Liver (tissue), 9 donors: ENCODE data around the gene PARVG. TPM values are rescaled to one million over a fixed set of nuclear protein-coding genes. Genes with fewer than 3 reads are reported as not detected.

Experiments used
- DNase-seq: peaks from one replicate; pipeline ENCODE4 v3.0.0-alpha.2; 2017; ENCODE audit warnings: low spot score
- H3K27ac ChIP-seq, 2 donors: one replicate each; pipeline ENCODE4 v1.7.0; 2013; ENCODE audit warnings: inconsistent platforms in 2 of 2, low read length in 2 of 2, control low read depth in 1 of 2, low read depth in 1 of 2, mild to moderate bottlenecking in 1 of 2
- H3K27me3 ChIP-seq, 4 donors: one replicate each; pipeline versions ENCODE4 v1.6.1 to v1.7.0; 2013; ENCODE audit warnings: low read length in 3 of 4, inconsistent platforms in 1 of 4, mild to moderate bottlenecking in 1 of 4, moderate library complexity in 1 of 4; ENCODE audit not compliant: control insufficient read depth in 4 of 4, insufficient read depth in 4 of 4
- H3K36me3 ChIP-seq, 4 donors: one replicate each; pipeline versions ENCODE4 v1.6.1 to v1.7.0; 2013; ENCODE audit warnings: low read length in 3 of 4, mild to moderate bottlenecking in 3 of 4, low read depth in 1 of 4, moderate library complexity in 1 of 4; ENCODE audit not compliant: control insufficient read depth in 4 of 4, insufficient read depth in 3 of 4
- H3K4me1 ChIP-seq, 4 donors: one replicate each; pipeline versions ENCODE4 v1.6.1 to v1.7.0; 2013; ENCODE audit warnings: low read length in 3 of 4, mild to moderate bottlenecking in 3 of 4, moderate library complexity in 1 of 4; ENCODE audit not compliant: control insufficient read depth in 4 of 4, insufficient read depth in 4 of 4
- H3K4me3 ChIP-seq, 3 donors: one replicate each; pipeline versions ENCODE4 v1.6.1 to v1.7.0; 2013; ENCODE audit warnings: low read length in 3 of 3, control low read depth in 1 of 3, low read depth in 1 of 3, mild to moderate bottlenecking in 1 of 3
- H3K9ac ChIP-seq, 2 donors: one replicate each; pipeline ENCODE4 v1.7.0; 2013; ENCODE audit warnings: low read length in 2 of 2, mild to moderate bottlenecking in 2 of 2, moderate library complexity in 2 of 2, control low read depth in 1 of 2, low read depth in 1 of 2
- H3K9me3 ChIP-seq, 4 donors: one replicate each; pipeline versions ENCODE4 v1.6.1 to v1.7.0; 2013; ENCODE audit warnings: low read length in 3 of 4; ENCODE audit not compliant: control insufficient read depth in 4 of 4
- ATF3 ChIP-seq: IDR thresholded peaks from 2 replicates; pipeline ENCODE4 v1.6.1; 2016; ENCODE audit warnings: antibody characterized with exemption
- EGR1 ChIP-seq, 2 donors: IDR thresholded peaks; 2 replicates each; pipeline ENCODE4 v1.6.1; 2016 to 2018; ENCODE audit warnings: antibody characterized with exemption in 2 of 2, low read depth in 2 of 2
- FOXA1 ChIP-seq: IDR thresholded peaks from 2 replicates; pipeline ENCODE4 v1.6.1; 2016; ENCODE audit warnings: antibody characterized with exemption
- FOXA2 ChIP-seq: IDR thresholded peaks from 2 replicates; pipeline ENCODE4 v1.6.1; 2016; ENCODE audit warnings: antibody characterized with exemption
- GABPA ChIP-seq, 2 donors: IDR thresholded peaks in 1 of 2; conservative IDR thresholded peaks in 1 of 2; 2 replicates each; pipeline ENCODE4 v1.6.1; 2016; ENCODE audit warnings: antibody characterized with exemption in 2 of 2, mild to moderate bottlenecking in 1 of 2, moderate library complexity in 1 of 2
- HNF4A ChIP-seq, 2 donors: conservative IDR thresholded peaks; 2 replicates each; pipeline ENCODE4 v1.6.1; 2016; ENCODE audit warnings: antibody characterized with exemption in 2 of 2, mild to moderate bottlenecking in 2 of 2
- HNF4G ChIP-seq: IDR thresholded peaks from 2 replicates; pipeline ENCODE4 v1.6.1; 2016; ENCODE audit warnings: antibody characterized with exemption
- JUND ChIP-seq, 2 donors: IDR thresholded peaks; 2 replicates each; pipeline ENCODE4 v1.6.1; 2016; ENCODE audit warnings: antibody characterized with exemption in 2 of 2
- MAX ChIP-seq: IDR thresholded peaks from 2 replicates; pipeline ENCODE4 v1.6.1; 2016; ENCODE audit warnings: antibody characterized with exemption
- NR2F2 ChIP-seq: IDR thresholded peaks from 2 replicates; pipeline ENCODE4 v1.6.1; 2016; ENCODE audit warnings: antibody characterized with exemption
- RAD21 ChIP-seq, 2 donors: IDR thresholded peaks; 2 replicates each; pipeline ENCODE4 v1.6.1; 2016; ENCODE audit warnings: antibody characterized with exemption in 2 of 2, mild to moderate bottlenecking in 2 of 2
- REST ChIP-seq: IDR thresholded peaks from 2 replicates; pipeline ENCODE4 v1.6.1; 2016; ENCODE audit warnings: antibody characterized with exemption, mild to moderate bottlenecking
- RXRA ChIP-seq, 2 donors: IDR thresholded peaks; 2 replicates each; pipeline ENCODE4 v1.6.1; 2017 to 2018; ENCODE audit warnings: antibody characterized with exemption in 2 of 2, mild to moderate bottlenecking in 1 of 2
- SP1 ChIP-seq: IDR thresholded peaks from 2 replicates; pipeline ENCODE4 v1.6.1; 2018; ENCODE audit warnings: antibody characterized with exemption, mild to moderate bottlenecking
- TAF1 ChIP-seq: conservative IDR thresholded peaks from 2 replicates; pipeline ENCODE4 v1.6.1; 2016; ENCODE audit warnings: antibody characterized with exemption, mild to moderate bottlenecking
- YY1 ChIP-seq: IDR thresholded peaks from 2 replicates; pipeline ENCODE4 v1.6.1; 2016; ENCODE audit warnings: antibody characterized with exemption, mild to moderate bottlenecking
- ZBTB33 ChIP-seq: IDR thresholded peaks from 2 replicates; pipeline ENCODE4 v1.6.1; 2016; ENCODE audit warnings: antibody characterized with exemption
- WGBS: extraction: QIAGEN DNeasy Blood & Tissue Kit; methylation state at CpG from one replicate; pipeline ENCODE4 v1.1.7; 2013; 5-methylcytosine and 5-hydroxymethylcytosine counted together
- polyA plus RNA-seq, 2 donors: library from polyadenylated mRNA; stranded (reverse) in 1 of 2; unstranded in 1 of 2; fragments of 200-250 nt in 1 of 2; fragments of >200 nt in 1 of 2; fragmentation: Nextera tagmentation in 1 of 2; extraction: Ambion mirVana in 1 of 2; gene quantifications; one replicate each; pipeline versions ENCODE4 v1.2.1 to v1.2.3, GENCODE V29; 2013 to 2015
- total RNA-seq, 2 donors: library from RNA; depleted of rRNA; stranded (reverse); fragments of >200 nt; gene quantifications; one replicate each; pipeline ENCODE4 v1.2.3, GENCODE V29; 2014
- TF ChIP-seq, protein P1 (sequence below): fragments of 150-350 bp; IDR thresholded peaks from 2 replicates; pipeline ENCODE4 v1.5.1; 2017; ENCODE audit warnings: improper control_type of control experiment, low read depth, low read length; ENCODE audit not compliant: missing input control
- donor health status: healthy.
- donor health status: healthy.
- donor health status: healthy.
- donor health status: healthy.
- donor health status: healthy.

PARVG gene
- total and polyA plus RNA-seq, 4 donors: 4.0 to 12.1 (median 6.6) TPM

GRCh38 chr22:44196731-44197131 is 16.0 kb downstream of the PARVG start:
- Histone ChIP-seq H3K9ac (no peak overlapping the region), H3K36me3 (peaks cover 0 to 2% (median 0%) of the 10 kb centered on the region in 4 donors), H3K4me1 (no peaks in the 10 kb centered on the region), H3K9me3 (no peaks in the 10 kb centered on the region), H3K4me3 (no peak overlapping the region), H3K27me3 (no peaks in the 10 kb centered on the region), H3K27ac (no peak overlapping the region)
- no peak for DNase-seq
- WGBS: 76% methylated on average over 10 of the region's 10 CpGs
- TF ChIP-seq HNF4A (conservative IDR thresholded peaks at IDR 0.05) (no peak), JUND (IDR thresholded peaks at IDR 0.05) (no peak), ATF3 (no peak), ZBTB33 (no peak)

- Histone ChIP-seq H3K36me3 (peaks cover 0 to 2% (median 0%) of the 10 kb centered on the region in 4 donors), H3K4me3 (no peak overlapping the region)
- WGBS: 85% methylated on average over 2 of the region's 2 CpGs
Observed at GRCh38 chr22:44197271-44197670, 16.5 kb downstream of the PARVG start.

More at GRCh38 chr22:44197271-44197670, 16.5 kb downstream of the PARVG start:
- TF ChIP-seq RXRA (IDR thresholded peaks at IDR 0.05) (no peak), FOXA1 (no peak), ATF3 (no peak), HNF4G (no peak), ZBTB33 (no peak), REST (no peak), HNF4A (conservative IDR thresholded peaks at IDR 0.05) (no peak), GABPA (IDR thresholded peaks at IDR 0.05 in 1 of 2, conservative IDR thresholded peaks at IDR 0.05 in 1 of 2) (no peak), YY1 (no peak), TAF1 (no peak), MAX (no peak), NR2F2 (no peak), SP1 (no peak), EGR1 (IDR thresholded peaks at IDR 0.05; ENCODE audit: low read depth in 2 of 2) (no peak), RAD21 (IDR thresholded peaks at IDR 0.05) (no peak), JUND (IDR thresholded peaks at IDR 0.05) (no peak), FOXA2 (no peak)
- TF ChIP-seq, protein P1, sequence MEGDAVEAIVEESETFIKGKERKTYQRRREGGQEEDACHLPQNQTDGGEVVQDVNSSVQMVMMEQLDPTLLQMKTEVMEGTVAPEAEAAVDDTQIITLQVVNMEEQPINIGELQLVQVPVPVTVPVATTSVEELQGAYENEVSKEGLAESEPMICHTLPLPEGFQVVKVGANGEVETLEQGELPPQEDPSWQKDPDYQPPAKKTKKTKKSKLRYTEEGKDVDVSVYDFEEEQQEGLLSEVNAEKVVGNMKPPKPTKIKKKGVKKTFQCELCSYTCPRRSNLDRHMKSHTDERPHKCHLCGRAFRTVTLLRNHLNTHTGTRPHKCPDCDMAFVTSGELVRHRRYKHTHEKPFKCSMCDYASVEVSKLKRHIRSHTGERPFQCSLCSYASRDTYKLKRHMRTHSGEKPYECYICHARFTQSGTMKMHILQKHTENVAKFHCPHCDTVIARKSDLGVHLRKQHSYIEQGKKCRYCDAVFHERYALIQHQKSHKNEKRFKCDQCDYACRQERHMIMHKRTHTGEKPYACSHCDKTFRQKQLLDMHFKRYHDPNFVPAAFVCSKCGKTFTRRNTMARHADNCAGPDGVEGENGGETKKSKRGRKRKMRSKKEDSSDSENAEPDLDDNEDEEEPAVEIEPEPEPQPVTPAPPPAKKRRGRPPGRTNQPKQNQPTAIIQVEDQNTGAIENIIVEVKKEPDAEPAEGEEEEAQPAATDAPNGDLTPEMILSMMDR: no peak
- no peaks in the 10 kb centered on the region for H3K27me3 ChIP-seq
- no peak for DNase-seq
- H3K27ac ChIP-seq: no peak overlapping the region
- no peaks in the 10 kb centered on the region for H3K9me3 ChIP-seq
- no peak overlapping the region for H3K9ac ChIP-seq
- H3K4me1 ChIP-seq: no peaks in the 10 kb centered on the region
